Measurements from ENCODE around the gene ZNF428.
"Not testable (repeated sequence)": the region's sequence is repeated elsewhere in the genome, so short reads cannot be mapped to it uniquely, and the experiment has no call there.

Gene ZNF428

DNA sequence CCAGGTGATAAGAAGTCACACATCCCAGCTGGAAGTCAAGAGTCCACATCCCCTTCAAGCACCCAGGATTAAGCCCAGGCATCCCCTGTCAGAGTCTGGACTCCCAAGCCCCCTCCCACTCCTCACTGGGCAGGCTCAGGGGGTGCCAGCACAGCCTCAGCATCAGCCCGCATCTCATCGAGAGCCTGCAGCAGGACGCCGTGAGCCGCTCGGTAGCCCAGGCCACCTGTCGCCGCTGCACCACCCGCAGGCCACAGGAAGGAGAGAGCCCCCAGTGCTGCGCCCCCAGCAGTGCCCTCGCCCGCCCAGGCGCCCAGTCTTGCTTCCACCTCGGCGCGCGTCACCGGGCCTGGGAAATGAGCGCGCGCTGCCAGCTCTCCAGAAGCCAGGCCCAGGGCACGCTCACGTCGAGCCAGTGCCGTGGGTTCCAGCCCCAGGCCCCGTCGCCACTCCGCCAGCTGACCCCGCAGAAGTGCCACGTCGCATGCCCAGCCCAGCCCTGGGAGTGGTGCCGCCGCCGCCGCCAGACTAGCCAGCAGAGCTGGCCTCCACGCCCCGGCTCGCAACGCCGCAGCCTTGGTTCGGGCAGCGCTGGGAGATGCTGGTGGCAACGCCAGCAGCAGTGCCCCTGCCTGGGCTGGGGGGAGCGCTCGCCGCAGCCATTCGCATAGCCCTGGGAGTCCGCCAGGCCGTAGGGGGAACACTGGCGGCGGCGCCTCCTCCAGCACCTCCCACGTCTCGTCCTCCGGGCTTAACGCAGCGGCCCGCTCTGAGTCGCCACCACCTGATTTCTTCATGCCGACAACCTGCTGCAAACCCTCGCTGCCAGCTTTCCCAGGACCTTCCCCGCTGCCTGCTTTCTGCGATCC lies 27.3 kb downstream of the ZNF428 start:
- no peak for DNase-seq

DNA sequence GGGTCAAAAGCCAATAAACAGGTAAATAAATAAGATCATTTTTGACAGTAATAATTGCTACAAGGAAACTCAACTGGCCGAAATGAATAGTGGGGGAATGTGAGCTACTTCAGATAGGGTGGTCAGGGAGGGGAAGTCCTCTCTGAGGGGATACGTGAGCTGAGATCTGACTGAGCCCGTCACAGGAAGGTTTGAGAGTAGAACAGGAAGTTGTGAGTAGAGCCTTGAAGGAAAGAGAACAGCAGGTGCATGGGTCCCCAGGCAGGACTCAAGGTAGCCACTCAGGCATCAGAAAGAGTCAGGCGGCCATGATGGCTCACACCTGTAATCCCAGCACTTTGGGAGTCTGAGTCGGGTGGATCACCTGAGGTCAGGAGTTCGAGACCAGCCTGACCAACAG lies 29.8 kb downstream of the ZNF428 start:
- DNase-seq, result no peak

DNA sequence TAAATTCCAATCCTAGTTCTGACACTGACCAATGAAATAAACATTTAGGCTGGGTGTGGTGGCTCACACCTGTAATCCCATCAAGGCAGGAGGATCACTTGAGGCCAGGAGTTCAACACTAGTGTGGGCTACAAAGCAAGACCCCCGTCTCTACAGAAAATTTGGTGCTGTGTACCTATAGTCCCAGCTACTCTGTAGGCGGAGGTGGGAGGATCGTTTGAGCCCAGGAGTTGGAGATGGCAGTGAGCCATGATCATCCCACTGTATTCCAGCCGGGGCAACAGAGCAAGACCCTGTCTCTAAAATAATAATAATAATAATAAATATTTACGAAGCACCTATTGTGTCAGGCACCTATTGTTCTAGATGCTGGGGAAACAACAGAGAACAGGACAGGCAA lies 30.2 kb downstream of the ZNF428 start:
- DNase-seq, result no peak

DNA sequence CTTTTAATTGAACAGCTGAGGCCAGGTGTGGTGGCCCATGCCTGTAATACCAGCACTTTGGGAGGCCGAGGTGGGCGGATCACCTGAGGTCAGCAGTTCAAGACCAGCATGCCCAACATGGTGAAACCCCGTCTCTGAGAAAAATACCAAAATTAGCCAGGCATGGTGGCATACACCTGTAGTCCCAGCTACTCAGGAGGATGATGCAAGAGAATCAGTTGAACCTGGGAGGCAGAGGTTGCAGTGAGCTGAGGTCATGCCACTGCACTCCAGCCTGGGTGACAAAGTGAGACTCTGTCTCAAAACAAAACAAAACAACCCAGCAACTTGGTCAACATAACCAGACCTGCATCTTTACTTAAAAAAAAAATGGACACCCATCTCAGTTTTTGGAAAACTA lies 32.4 kb downstream of the ZNF428 start:
- DNase-seq, result not testable (repeated sequence)

DNA sequence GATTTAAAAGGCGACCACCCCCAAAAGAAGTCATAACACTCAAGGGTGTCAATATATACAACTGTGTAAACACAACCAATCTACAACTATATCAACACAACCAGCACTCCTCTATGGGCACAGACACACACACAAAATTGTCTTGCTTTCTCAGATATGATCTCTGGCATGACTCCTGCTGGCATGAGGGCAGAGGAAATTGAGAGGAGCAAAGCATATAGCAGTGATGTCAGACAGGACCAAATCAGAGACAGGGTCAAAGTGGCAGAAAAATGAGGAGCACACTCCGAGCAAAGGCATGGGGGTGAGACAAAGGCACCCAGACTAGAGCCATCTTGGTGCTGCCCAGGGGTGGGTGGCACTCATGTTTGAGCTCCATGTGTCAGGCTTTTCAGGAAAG lies 33.1 kb downstream of the ZNF428 start:
- no peak for DNase-seq

DNA sequence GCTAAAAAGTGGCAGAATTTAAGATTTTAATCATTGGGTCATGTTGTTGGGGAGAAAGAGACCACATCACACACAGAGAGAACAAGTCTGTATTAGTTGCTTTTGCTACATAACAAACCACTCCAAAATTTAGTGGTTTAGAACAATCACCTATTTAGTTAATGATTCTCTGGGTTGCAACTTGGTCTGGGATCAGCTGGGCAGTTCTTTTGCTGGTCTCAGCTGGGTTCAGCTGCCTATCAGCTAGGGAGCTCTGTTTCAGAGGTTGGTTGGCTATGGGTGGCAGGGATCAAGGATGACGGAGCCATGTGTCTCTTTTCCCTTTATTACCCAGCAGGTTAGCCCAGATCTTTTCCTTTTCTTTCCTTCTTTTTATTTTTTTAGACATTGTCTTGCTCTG lies 34.9 kb downstream of the ZNF428 start:
- no peak for DNase-seq

DNA sequence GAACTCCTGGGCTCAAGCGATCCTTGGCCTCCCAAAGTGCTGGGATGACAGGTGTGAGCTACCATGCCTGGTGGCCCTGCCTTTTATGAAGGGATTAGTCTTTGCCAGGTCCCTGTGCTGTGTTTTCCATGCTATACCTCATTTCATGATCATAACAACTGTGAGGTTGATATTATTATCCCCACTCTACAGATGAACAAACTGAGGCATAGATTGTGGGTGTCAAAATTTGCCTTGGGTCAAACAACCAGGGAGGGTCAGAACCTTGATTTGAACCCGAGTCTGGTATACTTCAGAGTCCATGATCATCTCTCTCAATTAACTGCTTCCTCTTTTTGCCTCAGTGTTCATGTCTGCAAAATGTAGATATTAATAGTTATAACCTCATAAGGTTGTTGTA lies 36.9 kb downstream of the ZNF428 start:
- DNase-seq, result no peak

DNA sequence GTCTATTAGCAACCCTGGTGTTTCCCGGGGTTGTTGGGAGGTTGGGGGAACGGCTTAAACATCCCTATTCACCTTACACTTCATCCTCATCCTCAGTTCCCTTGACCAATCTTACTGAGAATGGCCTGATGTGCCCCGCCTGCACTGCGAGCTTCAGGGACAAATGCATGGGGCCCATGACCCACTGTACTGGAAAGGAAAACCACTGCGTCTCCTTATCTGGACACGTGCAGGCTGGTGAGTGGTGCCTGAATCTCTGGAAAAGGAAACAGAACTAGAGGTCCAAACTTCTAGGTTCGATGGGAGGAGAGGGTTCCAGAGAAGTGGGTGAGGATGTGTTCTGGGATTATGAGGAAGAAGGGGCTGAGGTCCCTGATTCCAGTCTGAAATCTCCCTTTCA lies 38.0 kb downstream of the ZNF428 start:
- DNase-seq, result no peak

DNA sequence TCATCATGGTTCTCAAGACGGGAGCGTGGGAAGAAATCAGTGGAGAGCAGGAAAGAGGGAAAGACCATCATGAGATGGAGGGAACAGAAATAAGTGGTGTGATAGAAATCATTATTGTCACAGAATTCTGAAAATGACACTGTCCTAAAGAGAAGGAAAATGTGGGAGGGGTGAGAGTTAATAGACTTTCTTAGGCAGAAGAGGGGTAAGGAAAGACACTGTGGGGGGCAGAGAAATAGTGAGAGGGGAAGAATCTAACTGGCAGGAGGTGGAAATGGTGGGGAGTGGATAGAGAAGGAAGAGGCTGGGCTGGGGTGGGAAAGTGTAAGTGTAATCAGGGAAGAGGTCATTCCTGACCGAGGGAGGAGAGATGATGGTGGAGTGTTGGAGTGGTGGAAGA lies 40.6 kb downstream of the ZNF428 start:
- DNase-seq, result no peak

DNA sequence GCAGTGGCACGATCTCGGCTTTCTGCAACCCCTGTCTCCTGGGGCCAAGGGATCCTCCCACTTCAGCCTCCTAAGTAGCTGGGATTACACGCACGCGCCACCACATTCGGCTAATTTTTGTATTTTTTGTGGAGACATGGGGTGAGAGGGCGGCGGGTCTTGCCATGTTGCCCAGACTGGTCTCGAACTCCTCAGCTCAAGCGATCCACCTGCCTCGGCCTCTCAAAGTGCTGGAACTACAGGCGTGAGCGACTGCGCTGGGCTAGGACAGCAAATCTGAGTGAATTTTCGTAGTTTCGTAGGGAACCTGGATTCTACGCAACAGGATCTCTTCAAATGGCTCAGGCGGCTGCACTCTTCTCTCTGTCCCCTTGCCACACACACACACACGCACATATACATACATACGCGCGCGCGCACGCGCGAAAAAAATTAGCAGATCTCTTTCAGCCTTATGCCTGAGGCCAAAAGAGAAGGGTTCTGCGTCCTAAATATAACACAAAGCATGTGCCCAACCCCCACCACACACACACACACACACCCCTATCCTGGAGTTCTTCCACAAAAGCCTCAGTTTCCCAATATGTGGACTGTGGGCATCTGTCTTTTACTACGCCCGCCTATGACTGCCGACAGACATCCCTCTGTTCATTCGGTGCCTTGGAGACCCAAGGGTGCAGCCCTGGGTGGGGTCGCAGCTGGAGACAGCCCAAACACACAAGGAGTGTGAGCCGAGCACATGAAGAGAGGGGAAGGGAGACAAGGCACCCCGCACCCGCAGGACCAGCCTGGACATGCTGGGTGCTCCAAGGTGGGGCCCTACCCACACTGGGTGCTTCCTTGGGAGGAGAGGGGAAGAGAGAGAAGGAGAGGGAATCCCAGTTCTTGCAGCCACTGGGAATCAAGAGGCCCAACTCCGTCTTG lies 43.2 kb downstream of the ZNF428 start:
- DNase-seq, result no peak

DNA sequence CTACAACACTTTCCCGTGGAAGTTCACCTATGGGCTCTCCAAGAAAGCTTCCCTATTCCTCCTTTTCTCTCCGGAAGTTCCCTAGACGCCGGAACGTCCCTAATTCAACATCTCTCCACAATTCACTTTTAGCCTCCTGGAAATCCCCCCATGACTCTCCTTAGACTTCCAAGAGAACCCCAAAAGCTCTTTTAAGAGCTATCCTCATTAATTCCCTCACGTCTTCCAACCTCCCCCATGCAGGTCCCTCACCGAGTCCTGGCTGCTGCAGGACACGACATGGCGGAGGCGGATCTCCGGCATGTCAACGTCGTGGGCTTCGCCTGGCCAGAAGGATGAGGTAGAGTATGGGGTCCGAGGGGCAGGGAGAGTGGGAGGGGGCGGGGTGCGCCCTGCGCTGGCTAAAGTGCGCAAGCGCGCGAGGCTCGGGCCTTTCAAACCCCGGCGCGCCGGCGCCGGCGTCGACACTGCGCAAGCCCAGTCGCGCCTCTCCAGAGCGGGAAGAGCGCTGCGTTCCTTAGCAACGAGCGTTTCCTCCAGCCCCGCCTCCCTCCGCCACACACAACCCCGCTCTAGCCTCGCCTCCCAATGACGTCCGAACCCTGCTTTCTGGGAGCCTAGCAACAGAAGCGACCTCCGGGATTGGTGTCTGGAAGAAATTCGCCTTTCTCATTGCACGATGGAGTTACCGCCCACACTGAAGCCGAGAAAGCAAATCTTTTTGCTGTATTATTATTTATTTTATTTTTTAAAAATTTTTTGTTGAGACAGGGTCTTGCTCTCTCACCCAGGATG lies 44.1 kb downstream of the ZNF428 start, which contains the start of the genes PINLYP and XRCC1:
TSS of gene PINLYP (plus strand) at position 646 of the 795 bp plus-strand sequence. CDS start 1,391 bp downstream, outside the sequence.
TSS of gene XRCC1 (minus strand) at position 372 of the 795 bp plus-strand sequence. CDS start at position 303, 69 bp downstream.
- DNase-seq, result peak; percentile 99

DNA sequence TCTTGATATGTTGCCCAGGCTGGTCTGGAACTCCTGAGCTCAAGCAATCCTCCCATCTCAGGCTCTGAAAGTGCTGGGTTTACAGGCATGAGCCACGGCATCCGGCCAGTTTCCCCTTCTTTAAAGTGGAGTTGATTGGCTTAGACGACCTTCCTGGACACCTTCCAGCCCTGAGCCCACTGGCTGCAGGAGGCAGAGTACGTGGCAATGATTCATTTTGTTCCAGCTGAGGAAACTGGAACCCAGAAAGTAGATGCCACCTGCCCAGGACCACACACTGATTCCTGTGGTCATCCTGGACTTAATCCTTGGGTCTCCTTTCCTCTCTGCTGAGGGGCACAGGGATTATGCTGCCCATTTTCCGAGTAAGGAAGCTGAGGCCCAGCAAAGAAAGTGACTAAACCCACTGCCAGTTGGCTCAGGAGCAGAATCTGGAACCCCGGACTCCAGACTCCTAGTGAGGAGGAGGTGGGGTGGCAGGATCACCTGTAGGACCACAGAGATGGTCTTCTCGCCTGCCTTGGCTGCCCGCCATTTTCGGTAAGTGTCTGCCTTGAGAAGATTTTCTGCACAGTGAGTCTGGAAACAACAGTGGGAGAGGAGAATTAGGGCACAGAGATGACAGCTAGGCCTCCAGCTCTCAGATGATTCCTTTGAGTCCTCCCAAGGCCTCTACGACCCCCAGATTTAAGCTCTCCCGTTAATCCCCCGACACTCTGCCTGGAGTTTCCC lies 44.8 kb downstream of the ZNF428 start:
- no peak for DNase-seq

DNA sequence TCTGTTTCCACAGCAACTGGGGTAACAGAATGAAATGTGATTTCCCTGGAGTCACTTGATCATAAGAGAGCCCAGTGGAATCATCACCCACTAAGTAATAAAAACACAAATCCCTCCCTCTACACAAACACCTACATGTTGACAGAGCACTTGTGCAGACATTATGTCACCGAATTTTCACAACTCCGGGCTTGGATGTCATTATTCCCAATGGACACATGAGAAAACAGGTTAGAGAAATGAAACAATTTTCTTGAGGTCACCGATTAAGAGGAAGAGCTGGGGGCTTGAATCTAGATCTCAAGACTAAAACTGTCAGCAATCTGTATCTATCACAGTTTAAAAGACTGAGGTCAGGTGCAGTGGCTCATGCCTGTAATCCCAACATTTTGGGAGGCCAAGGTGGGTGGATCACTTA lies 47.2 kb downstream of the ZNF428 start:
- no peak for DNase-seq

DNA sequence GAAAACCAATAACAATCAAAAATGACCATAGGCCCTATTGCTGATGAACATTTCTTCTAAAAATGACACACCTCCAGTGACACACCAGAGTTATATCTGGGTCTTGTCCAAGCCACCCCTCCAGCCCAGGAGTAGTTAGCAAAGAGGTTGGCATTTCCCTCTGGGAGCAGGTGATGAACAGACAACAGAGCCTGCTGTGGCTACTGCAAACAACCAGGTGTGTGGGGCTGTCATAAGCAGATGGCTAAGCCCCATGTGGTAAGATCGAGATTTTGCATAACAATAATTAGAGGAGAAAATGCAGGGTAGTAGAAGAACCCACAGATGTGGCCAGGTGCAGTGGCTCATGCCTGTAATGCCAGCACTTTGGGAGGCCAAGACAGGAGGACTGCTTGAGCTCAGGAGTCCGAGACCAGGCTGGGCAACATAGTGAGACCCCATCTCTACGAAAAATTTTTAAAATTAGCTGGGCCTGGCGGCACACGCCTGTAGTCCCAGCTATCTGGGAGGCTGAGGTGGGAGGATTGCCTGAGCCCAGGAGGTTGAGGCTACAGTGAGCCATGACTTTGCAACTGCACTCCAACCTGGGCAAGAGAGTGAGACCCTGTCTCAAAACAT lies 49.1 kb downstream of the ZNF428 start:
- peak; percentile 91 for DNase-seq

DNA sequence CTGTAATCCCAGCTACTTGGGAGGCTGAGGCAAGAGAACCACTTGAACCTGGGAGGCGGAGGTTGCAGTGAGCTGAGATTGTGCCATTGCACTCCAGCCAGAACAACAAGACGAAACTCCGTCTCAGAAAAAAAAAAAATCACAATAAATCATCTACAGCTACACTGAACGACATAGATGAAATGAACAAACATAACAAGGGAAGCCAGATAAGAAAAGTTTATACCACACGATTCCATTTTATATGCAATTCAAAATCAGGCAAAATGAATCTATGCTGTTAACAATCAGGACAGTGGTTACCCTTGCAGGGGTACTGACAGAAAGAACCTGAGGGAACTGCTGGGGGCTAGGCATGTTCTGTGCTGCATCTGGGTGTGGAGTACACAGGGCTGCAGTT lies 49.8 kb downstream of the ZNF428 start:
- no peak for DNase-seq

DNA sequence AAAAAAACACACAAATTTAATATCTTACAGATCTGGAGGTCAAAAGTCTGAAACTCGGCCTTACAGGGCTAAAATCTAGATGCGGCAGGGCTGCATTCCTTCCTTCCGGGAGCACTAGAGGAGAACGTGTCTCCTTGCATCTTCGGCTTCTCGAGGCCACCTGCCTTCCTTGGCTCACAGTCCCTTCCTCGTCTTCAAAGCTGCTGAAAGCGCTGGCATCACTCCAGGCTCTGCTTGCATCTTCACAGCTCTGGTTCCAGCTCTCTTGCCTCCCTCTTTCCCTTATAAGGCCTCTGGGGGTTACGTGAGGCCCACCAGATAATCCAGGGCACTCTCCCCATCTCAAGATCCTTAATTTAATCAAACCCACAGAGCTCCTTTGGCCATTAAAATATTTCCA lies 54.6 kb downstream of the ZNF428 start:
- no peak for DNase-seq

DNA sequence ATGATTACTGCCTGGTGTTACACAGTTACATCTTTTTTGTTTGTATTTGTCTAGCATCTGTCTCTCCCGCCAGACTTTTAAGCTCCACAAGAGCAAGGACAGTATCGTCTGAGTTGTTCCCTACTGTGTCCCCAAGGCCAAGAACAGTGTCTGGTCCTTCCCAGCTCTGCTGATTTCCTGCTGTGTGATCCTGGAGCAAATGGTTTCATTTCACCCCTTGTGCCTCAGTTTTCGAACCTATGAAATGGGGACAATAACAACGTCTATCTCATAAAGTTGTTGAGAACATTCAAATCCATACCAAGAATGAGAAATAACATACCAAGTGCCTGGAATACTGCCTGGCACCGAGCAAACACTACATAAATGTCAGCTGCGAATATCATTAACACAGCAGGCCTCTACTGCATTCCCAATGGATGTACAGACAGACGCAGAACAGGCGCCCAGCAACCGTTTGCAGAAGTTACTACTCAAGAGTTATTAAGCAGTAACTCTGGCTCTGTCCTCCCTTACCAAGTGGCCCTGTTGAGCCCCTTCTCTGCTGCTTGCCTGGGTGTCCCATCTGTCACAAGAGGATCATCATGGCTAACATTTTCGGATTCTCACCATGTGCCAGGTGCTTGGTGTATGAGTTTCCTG lies 55.5 kb downstream of the ZNF428 start:
- no peak for DNase-seq

DNA sequence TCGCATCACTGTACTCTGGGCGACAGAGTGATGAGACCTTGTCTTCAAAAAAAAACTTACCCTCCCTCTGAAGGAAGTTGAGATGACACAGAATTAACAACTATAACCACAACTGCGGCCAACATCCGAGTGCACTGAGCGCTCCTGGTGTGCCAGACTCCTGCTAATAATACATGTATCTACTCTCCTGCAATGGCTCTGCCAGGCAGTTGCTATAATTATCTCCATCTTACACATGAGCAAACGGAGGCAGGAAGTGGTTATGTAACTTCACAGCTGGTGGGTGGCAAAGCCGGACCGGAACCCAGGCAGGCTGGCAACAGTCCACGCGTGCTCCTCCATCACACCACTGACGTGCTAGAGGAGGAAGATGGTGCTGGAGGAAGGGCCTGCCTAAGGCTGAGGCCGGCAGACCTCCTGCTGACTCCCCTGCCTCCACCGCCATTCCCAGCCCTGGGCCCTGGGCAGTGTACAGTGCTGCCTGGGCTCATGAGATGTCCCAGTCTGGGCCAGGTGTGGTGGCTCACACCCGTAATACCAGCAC lies 56.7 kb downstream of the ZNF428 start:
- DNase-seq, result peak; percentile 84

DNA sequence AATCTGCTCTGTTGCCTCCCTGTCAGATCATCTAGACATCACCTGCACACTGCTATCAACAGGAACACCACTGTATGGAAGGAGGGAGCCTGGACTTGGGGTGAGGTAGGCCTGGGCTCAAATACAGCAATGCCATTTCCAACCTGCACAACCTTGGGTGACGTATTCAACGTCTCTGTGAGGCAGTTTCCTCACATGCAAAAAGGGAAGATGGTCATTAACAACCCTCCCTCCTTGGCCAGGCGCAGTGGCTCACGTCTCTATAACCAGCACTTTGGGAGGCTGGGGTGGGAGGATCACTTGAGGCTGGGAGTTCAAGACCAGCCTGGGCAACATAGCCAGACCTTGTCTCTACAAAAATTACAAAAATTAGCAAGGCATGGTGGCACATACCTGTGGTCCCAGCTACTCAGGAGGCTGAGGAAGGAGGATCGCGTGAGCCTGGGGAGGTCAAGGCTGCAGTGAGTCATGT lies 57.2 kb downstream of the ZNF428 start:
- no peak for DNase-seq

DNA sequence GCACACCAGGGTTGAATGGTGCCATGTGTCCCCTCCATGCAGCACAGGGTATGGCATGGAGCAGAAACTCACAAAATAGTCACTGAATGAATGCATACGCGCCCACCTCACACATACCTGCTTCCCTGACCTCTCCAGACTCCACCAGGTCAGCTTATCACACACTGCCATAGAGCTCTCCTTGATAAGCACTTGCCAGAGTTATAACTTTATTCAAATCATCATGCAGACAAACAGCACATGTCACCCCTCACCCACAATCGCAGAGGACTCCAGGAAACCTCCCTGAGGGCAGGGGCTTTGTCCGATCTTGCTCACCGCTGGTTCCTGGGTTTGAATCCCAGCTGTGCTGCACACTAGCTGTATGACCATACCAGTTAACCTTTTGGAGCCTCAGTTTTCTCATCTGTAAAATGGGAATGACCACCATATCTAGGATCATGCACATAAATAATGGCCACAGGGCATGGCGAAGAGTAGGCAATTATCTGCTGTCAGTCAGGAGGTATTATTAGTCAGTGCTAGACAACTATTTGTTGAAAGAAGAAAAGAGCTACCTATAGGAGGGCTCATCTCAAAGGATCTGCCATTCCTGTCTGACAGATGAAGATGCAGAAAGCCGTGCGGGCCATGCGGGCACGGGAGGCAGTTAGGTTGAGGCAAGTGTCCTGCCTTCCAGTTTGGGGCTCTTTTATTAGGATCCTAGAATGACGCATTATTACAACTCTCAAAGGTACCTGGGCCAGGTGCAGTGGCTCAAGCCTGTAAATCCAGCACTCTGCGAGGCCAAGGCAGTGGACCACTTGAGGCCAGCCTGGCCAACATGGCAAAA lies 58.1 kb downstream of the ZNF428 start:
- DNase-seq, result no peak
